GM19035 (cell line): Measurements from ENCODE around the gene ADAMTS2.
"Not testable (repeated sequence)": the region's sequence is repeated elsewhere in the genome, so short reads cannot be mapped to it uniquely, and the experiment has no call there.

Experiments
- ATAC-seq: cut with Tn5 transposase; IDR thresholded peaks from one replicate; pipeline ENCODE4 v1.9.1; 2021; ENCODE audit not compliant: unreplicated experiment

Gene ADAMTS2

GRCh38 chr5:179283908-179284307 is 61.4 kb downstream of the ADAMTS2 start:
- ATAC-seq = not testable (repeated sequence)

- no peak for ATAC-seq
These were observed 63.6 kb downstream of the ADAMTS2 start for GRCh38 chr5:179281694-179282093.

GRCh38 chr5:179280095-179280490 is 65.2 kb downstream of the ADAMTS2 start:
- ATAC-seq = no peak

GRCh38 chr5:179279347-179280094 is 65.7 kb downstream of the ADAMTS2 start:
- no peak for ATAC-seq

GRCh38 chr5:179278546-179278945 is 66.7 kb downstream of the ADAMTS2 start:
- ATAC-seq = no peak

GRCh38 chr5:179278119-179278518 is 67.1 kb downstream of the ADAMTS2 start:
- ATAC-seq = no peak

- no peak for ATAC-seq
These were observed 68.3 kb downstream of the ADAMTS2 start for GRCh38 chr5:179276838-179277395.

- no peak for ATAC-seq
These were observed 69.1 kb downstream of the ADAMTS2 start for GRCh38 chr5:179275941-179276837.

- ATAC-seq = no peak
These were observed 69.8 kb downstream of the ADAMTS2 start for GRCh38 chr5:179275381-179275878.

- no peak for ATAC-seq
These were observed 70.6 kb downstream of the ADAMTS2 start for GRCh38 chr5:179274321-179275315.

- ATAC-seq = no peak
These were observed 71.7 kb downstream of the ADAMTS2 start for GRCh38 chr5:179273441-179274145.

- ATAC-seq = no peak
These were observed 72.2 kb downstream of the ADAMTS2 start for GRCh38 chr5:179273073-179273435.

GRCh38 chr5:179272326-179273072 is 72.8 kb downstream of the ADAMTS2 start:
- no peak for ATAC-seq

GRCh38 chr5:179271821-179272325 is 73.4 kb downstream of the ADAMTS2 start:
- no peak for ATAC-seq

GRCh38 chr5:179271428-179271734 is 73.9 kb downstream of the ADAMTS2 start:
- no peak for ATAC-seq

- no peak for ATAC-seq
These were observed 74.5 kb downstream of the ADAMTS2 start for GRCh38 chr5:179270581-179271427.

- no peak for ATAC-seq
These were observed 75.3 kb downstream of the ADAMTS2 start for GRCh38 chr5:179269781-179270543.
